Measurements from ENCODE around the gene TCTN1. TPM values are rescaled to one million over a fixed set of nuclear protein-coding genes. Genes with fewer than 3 reads are reported as not detected.
"Not testable (repeated sequence)": the region's sequence is repeated elsewhere in the genome, so short reads cannot be mapped to it uniquely, and the experiment has no call there.

Gene TCTN1
- total RNA-seq, 1 experiment from 2014 or later: 27.0 TPM

DNA sequence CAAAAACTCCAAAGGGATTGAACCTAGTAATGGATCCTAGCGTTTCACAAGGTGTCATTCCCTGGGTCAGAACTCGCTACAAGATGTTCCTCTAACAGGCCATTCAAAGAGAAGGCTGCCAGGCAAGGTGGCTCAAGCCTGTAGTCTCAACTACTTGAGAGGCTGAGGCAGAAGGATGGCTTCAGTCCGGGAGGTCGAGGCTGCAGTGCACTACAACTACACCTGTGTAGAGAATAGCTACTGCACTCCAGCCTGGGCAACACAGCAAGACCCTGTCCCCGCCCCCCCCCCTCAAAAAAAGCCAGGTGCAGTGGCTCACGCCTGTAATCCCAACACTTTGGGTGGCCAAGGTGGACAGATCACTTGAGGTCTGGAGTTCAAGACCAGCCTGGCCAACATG, 45.2 kb upstream of the TCTN1 start:
- H3K4me2 ChIP-seq (ENCODE audit: low read length): no peak overlapping the region
- intact Hi-C loops (cut with micrococcal nuclease): no loop called here
- peaks cover 6% of the 10 kb centered on the region; the same call in 1 of the 2 replicates for H4K20me1 ChIP-seq (ENCODE audit: insufficient read depth)
- H3K79me2 ChIP-seq (ENCODE audit: insufficient read depth, low read length): peaks cover 86% of the 10 kb centered on the region
- H3K4me3 ChIP-seq (replicated peaks in 1 of 2; ENCODE audit: low read depth in 1 of 2, low read length in 2 of 2): no peak overlapping the region
- no peak overlapping the region for H2AFZ ChIP-seq (ENCODE audit: low read depth, low read length, poor library complexity, severe bottlenecking)
- DNase-seq (ENCODE audit: low read depth, low spot score): no peak
- ChIA-PET RAD21 (ENCODE audit: low non-redundant PET in 1 of 2, low total read pairs in 2 of 2, uncharacterized antibody in 2 of 2, unreplicated experiment in 2 of 2) (no interaction called here), POLR2A (no interaction called here), CTCF (no interaction called here)
- BruUV-seq (replicated peaks): no TSS peak
- H3K4me1 ChIP-seq (ENCODE audit: control insufficient read depth in 1 of 2, insufficient read depth in 2 of 2, low read length in 2 of 2): peaks cover 2 to 36% of the 10 kb centered on the region in 2 experiments; a peak in 2 of 4 replicates
- no peak overlapping the region for H3K9ac ChIP-seq (ENCODE audit: low read length)
- no peak overlapping the region for H3K27ac ChIP-seq (ENCODE audit: low read depth, low read length)
- TF ChIP-seq YY1 (IDR thresholded peaks at IDR 0.05; ENCODE audit: extremely low read depth, insufficient replicate concordance, low read depth, low read length) (no peak), EZH2 (IDR thresholded peaks at IDR 0.05) (no peak), ZNF274 (IDR thresholded peaks at IDR 0.05; ENCODE audit: low read depth, low read length) (no peak)
- TF ChIP-seq, protein P1, sequence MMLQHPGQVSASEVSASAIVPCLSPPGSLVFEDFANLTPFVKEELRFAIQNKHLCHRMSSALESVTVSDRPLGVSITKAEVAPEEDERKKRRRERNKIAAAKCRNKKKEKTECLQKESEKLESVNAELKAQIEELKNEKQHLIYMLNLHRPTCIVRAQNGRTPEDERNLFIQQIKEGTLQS (IDR thresholded peaks at IDR 0.05): no peak
- peaks cover 0 to 9% of the 10 kb centered on the region in 2 experiments; a peak in 2 of 4 replicates for H3K36me3 ChIP-seq (ENCODE audit: control insufficient read depth in 1 of 2, insufficient read depth in 2 of 2, low read length in 2 of 2)
- no peaks in the 10 kb centered on the region for H3K9me2 ChIP-seq (ENCODE audit: insufficient read depth)
- H3K27me3 ChIP-seq (ENCODE audit: insufficient read depth, low read length): no peaks in the 10 kb centered on the region
- no peak for ATAC-seq
- H3K9me3 ChIP-seq (ENCODE audit: control insufficient read depth in 1 of 2, insufficient read depth in 1 of 2, low read depth in 1 of 2, low read length in 2 of 2): peaks cover 9 to 12% of the 10 kb centered on the region in 2 experiments; a peak in 2 of 4 replicates

DNA sequence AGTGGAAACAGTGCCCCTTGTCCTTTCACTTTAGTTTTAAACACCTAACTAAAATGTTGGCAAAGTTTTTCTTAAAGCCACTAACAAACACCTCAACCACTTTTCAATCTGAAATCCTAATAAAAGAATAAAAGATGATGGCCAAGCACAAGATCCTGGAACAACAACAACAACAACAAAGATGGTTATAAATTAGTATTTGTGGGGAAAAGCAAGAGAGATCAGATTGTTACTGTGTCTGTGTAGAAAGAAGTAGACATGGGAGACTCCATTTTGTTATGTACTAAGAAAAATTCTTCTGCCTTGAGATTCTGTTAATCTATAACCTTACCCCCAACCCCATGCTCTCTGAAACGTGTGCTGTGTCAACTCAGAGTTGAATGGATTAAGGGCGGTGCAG, 44.1 kb upstream of the TCTN1 start:
- ATAC-seq; H3K36me3 ChIP-seq (ENCODE audit: control insufficient read depth in 1 of 2, insufficient read depth in 2 of 2, low read length in 2 of 2); H3K27me3 ChIP-seq (ENCODE audit: insufficient read depth, low read length); H3K4me3 ChIP-seq (replicated peaks in 1 of 2; ENCODE audit: low read depth in 1 of 2, low read length in 2 of 2); POLR2A ChIA-PET; intact Hi-C loops (cut with micrococcal nuclease); H3K9me2 ChIP-seq (ENCODE audit: insufficient read depth); H2AFZ ChIP-seq (ENCODE audit: low read depth, low read length, poor library complexity, severe bottlenecking); H3K27ac ChIP-seq (ENCODE audit: low read depth, low read length); H4K20me1 ChIP-seq (ENCODE audit: insufficient read depth); CTCF ChIA-PET; RAD21 ChIA-PET (ENCODE audit: low non-redundant PET in 1 of 2, low total read pairs in 2 of 2, uncharacterized antibody in 2 of 2, unreplicated experiment in 2 of 2); BruUV-seq (replicated peaks); DNase-seq (ENCODE audit: low read depth, low spot score); H3K9ac ChIP-seq (ENCODE audit: low read length); H3K4me2 ChIP-seq (ENCODE audit: low read length): not testable (repeated sequence)
- Histone ChIP-seq H3K79me2 (ENCODE audit: insufficient read depth, low read length) (peaks cover 87% of the 10 kb centered on the region), H3K4me1 (ENCODE audit: control insufficient read depth in 1 of 2, insufficient read depth in 2 of 2, low read length in 2 of 2) (peaks cover 2 to 29% of the 10 kb centered on the region in 2 experiments; a peak in 2 of 4 replicates), H3K9me3 (ENCODE audit: control insufficient read depth in 1 of 2, insufficient read depth in 1 of 2, low read depth in 1 of 2, low read length in 2 of 2) (peaks cover 9 to 12% of the 10 kb centered on the region in 2 experiments; a peak in 2 of 4 replicates)

DNA sequence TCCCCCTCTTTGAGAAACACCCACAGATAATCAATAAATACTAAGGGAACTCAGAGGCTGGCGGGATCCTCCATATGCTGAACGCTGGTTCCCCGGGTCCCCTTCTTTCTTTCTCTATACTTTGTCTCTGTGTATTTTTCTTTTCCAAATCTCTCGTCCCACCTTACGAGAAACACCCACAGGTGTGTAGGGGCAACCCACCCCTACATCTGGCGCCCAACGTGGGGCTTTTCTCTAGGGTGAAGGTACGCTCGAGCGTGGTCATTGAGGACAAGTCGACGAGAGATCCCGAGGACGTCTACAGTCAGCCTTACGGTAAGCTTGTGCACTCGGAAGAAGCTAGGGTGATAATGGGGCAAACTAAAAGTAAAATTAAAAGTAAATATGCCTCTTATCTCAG, 43.1 kb upstream of the TCTN1 start:
- H3K27me3 ChIP-seq (ENCODE audit: insufficient read depth, low read length); H3K9me2 ChIP-seq (ENCODE audit: insufficient read depth); POLR2A ChIA-PET; ATAC-seq; H3K9ac ChIP-seq (ENCODE audit: low read length); H4K20me1 ChIP-seq (ENCODE audit: insufficient read depth); CTCF ChIA-PET; H3K4me2 ChIP-seq (ENCODE audit: low read length); RAD21 ChIA-PET (ENCODE audit: low non-redundant PET in 1 of 2, low total read pairs in 2 of 2, uncharacterized antibody in 2 of 2, unreplicated experiment in 2 of 2); BruUV-seq (replicated peaks); H2AFZ ChIP-seq (ENCODE audit: low read depth, low read length, poor library complexity, severe bottlenecking); intact Hi-C loops (cut with micrococcal nuclease); H3K36me3 ChIP-seq (ENCODE audit: control insufficient read depth in 1 of 2, insufficient read depth in 2 of 2, low read length in 2 of 2); H3K4me3 ChIP-seq (replicated peaks in 1 of 2; ENCODE audit: low read depth in 1 of 2, low read length in 2 of 2); H3K27ac ChIP-seq (ENCODE audit: low read depth, low read length); DNase-seq (ENCODE audit: low read depth, low spot score): not testable (repeated sequence)
- Histone ChIP-seq H3K79me2 (ENCODE audit: insufficient read depth, low read length) (peaks cover 87% of the 10 kb centered on the region), H3K4me1 (ENCODE audit: control insufficient read depth in 1 of 2, insufficient read depth in 2 of 2, low read length in 2 of 2) (peaks cover 5 to 29% of the 10 kb centered on the region in 2 experiments), H3K9me3 (ENCODE audit: control insufficient read depth in 1 of 2, insufficient read depth in 1 of 2, low read depth in 1 of 2, low read length in 2 of 2) (peaks cover 9 to 12% of the 10 kb centered on the region in 2 experiments; a peak in 2 of 4 replicates)

All from HCT116 (cell line).